HG03378 (cell line): ENCODE measurements around the gene RAI2.

Experiments
- ATAC-seq: cut with Tn5 transposase; IDR thresholded peaks from one replicate; pipeline ENCODE4 v1.9.1; 2021; ENCODE audit warnings: mild to moderate bottlenecking, moderate library complexity; ENCODE audit not compliant: unreplicated experiment

Gene RAI2

DNA sequence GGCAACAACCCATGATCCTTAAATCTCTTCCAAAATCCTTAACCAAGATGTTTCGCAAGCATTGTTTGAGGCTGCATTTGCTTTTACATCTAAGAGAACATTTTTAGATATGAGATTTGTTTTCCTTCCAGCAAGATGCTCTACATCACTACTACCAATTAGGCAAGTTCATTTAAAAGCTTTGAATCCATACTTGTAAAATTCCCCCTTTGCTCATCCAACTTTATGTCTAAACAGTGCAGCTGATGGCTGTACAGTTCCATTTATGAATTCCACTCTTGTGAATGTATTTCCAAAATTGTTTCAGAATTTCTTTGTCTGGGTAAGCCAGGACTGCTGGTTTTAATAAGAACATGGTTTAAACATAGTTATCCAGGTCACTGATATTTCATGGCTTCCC lies 31.5 kb downstream of the RAI2 start:
- ATAC-seq: no peak

DNA sequence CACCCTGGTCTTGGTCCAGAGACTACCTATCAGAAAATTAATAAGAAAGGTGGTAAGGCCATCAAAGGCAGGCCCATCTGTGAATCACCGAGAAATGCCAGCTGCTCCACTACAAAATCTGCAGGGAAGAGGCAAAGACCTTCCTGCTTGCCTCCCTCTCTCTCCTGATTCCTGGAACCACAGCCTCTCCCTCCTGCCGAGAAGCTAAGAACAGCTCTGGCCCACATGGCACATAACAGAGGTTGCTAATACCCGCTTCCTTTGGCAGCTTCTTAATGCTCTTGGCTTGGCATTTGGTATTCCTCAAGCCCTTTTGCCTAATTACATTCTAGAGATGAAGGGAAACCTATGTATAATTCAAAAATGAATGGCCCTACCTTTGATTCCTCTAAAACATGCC lies 32.9 kb downstream of the RAI2 start:
- ATAC-seq: no peak

GRCh38 chrX:17826609-17827496 lies 34.2 kb downstream of the RAI2 start:
- ATAC-seq: no peak

DNA sequence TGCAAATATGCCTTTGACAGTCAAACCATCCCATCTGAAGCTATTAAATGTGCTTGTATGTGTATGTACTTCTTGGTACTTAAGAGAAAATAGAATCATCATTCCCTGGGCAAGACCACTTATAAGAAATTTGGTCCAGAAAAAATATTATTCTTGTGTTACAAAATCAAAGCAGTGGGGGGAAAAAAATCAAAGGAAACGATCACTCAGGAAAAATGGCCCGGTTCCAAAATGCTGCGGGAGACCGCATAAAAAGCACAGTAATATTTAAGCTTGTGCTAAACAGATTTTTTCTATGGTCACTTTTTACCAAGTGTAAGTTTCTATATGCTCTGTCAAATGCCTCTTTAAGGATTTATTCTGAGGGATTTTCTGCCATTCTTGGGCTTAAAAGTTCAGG lies 36.1 kb downstream of the RAI2 start:
- ATAC-seq: no peak

DNA sequence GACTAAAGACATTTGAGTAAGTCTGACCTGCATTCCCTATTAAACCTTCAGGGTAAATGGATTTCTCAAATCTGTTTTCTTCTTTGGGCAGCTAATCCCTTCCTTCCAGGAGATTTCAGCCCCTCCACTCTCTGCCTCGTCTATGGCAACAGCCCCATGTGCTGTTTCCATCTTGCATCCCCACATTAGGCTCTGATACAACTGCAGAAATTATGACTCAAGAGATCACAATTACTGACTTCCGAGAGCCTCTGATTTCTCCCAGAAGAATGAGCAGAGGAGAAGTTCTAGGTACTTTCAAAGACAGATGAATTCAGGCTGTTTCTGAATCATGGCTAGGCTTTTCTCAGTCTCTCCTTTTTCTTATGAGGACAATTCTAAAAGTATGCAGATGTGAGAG lies 38.7 kb downstream of the RAI2 start:
- no peak for ATAC-seq

DNA sequence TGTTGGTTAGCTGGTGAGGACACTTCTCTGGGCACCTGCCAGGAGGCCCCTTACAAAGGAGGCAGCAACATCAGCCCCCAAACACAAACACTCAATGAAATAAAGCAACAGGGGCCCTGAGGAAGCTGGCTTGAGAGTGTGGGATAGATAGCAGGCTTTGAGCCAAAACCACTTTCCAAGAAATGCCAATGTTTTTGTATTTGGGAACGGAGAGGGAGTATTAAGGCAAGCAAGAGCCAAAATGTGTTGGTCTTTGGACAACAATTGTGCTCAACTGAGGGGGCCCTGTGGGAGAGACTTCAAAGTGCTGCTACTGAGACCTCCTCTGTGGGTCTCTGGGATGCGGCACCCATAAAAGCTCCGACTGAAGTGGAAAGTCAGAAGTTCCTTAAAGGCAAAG lies 41.0 kb downstream of the RAI2 start:
- ATAC-seq: no peak

DNA sequence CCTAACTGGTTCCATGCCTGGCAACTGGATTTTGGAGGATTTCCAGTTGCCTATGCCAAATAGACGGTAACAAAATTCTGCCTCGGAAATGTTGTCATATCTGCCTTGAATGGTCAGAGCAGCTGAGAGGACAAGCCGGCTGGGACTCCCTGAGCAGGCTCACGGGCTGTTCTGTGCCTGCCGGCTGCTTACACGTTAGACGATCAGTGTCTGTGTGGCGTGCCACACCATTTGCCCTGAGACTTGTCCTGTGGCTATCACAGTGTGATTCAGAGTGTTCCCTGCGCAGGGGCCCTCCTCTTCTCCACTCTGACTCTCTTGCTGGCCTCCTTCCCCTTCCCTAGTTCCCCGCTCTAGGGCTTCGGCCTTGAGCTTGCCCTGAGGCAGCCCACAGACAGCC lies 42.4 kb downstream of the RAI2 start:
- ATAC-seq: no peak

DNA sequence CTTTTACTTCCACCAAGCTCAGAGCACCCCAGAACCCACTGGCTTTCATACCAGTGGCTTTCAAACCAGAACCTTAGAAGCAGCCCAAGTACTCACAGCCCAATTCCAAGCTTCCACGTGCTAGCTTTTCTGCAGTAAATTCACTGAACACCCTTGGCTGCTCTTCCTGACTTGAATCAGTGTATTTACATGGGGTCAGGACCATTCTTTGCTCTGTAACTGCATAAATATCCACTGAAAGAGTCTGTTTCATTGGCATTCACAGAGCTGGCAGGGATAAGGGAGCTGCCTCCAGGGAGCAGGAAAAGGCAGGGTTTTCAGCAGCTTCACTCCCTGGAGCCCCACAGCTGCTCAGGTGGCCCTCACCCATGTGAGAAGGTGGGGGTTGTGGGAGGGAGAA lies 43.8 kb downstream of the RAI2 start:
- no peak for ATAC-seq

DNA sequence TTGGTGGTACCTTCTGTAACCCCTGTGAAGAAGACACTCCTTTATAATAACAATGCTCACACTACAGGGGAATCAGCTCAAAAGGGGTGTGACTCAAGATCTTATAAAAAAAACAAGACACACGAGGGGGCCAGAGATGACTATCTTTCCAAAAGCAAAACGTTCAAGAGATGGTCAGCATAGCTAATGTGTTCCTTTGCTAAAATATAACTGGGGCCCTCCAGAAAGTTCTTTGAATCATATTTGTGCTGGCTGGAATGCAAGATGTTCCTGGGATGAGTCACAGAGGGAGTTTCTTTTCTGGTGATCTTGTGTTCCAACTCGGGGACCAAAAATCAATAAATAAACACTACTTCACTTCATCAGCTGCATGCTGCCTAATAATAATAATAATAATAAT lies 46.5 kb downstream of the RAI2 start:
- ATAC-seq: no peak

DNA sequence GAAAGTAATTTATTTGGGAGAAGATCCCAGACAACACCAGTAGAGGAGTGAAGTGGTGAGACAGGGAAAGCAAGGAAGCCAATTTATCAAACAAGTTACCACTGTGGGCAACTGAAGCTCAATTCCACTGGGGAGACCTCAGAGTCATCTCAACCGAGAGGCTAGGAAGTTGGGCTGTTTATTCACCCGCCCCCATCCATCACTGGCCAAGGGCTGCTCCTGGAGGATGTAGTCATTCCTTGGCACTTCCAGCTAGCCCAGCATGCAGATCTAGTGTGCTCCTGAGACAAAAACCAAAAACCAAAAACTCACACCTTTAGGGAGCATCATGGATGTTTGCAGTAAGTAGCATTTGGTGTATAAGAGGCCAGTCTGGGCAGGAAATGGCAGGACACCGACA lies 47.0 kb downstream of the RAI2 start:
- ATAC-seq: no peak

DNA sequence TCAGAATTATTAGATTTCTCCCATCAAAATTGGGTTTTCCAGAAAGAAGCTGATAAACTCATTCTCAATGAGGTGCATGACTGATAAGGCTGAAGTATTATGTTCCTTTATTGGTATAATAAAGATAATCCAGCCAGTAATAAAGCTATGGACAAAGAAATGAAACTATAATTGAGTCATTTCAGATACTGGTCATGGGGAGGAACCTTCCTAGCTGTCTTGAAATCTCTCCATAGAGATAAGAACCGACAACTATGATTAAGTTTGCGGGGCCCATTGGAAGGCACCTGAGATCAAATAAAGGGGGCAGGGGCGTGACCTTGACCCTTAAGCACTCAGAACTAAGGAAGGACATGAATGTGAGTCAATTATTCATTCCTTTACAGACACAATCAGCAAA lies 47.8 kb downstream of the RAI2 start:
- no peak for ATAC-seq

GRCh38 chrX:17812763-17813162 lies 48.3 kb downstream of the RAI2 start:
- ATAC-seq: no peak

GRCh38 chrX:17809984-17810383 lies 51.1 kb downstream of the RAI2 start:
- no peak for ATAC-seq

DNA sequence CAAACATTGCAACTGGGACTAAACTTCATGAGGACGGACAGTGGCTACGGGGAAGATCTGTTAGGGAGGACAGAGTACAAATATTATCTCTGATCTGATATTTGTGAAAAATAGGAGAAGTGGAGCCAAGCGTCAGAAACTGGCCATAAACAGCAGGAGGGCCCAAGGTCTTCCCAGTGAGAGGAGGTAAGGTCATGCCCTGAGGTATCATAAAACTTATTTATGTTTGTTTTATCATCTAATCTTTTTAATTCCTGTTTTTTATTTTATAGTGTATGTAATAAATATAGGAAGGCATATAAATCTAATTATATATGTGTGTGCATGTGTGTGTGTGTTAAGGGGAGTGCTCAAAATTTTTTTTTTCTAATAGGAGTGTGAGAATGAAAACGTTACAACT lies 51.8 kb downstream of the RAI2 start:
- ATAC-seq: no peak

- no peak for ATAC-seq
Measured at GRCh38 chrX:17805120-17805519, 56.0 kb downstream of the RAI2 start.

DNA sequence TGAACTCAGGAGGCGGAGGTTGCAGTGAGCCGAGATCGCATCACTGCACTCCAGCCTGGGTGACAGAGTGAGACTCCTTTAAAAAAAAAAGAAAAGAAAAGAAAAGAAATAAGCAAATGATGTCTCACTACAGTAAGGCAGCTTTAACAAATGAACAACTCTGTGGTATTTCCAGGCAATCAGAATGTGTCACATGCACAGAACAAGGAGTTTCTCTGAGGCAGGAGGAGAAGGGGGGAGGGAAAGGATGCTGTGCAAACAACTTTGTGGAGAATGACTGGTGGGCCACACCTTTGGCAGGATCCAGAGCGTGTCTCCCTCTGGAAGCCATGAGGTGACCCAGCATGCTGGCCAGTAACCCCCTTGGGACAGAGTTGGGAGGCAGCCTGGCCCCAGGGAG lies 57.6 kb downstream of the RAI2 start:
- ATAC-seq: no peak

DNA sequence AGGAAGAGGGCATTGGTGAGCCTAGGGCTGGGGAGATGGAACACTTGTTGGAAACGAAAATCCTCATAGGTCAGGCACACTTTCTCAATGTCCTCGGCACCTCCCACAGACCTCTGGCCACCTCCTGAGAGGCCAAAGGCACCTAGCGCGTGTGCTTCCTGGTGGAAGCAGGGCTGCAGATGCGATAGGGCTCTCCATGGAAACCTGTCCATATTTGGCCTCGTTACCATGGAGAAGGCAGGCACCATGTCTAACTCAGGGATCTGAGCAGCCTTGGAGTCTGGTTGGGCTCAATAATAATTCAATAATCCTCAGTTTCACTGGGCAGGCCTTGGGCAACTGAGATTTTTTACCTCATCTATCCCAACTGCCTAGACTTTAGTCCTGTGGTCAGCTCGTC lies 58.3 kb downstream of the RAI2 start:
- no peak for ATAC-seq

DNA sequence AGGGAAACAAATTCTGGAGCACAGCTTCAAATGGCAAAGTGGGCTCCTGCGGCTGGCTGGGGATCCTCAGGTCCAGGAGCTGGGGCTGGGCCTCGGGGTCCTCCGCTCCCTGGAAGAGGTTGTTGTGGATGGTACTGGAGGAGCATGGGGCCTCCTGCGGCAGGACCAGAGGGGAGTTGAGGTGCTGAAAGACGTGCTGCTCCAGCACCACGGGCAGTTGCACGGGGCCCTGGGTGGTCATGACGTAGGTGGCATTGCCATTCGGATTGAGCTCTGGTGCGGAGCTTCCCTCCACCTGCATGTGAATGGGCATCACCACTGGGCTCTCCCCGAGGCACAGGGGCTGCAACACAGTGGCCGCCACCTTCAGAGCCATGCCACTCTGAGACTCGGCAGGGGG lies 59.7 kb downstream of the RAI2 start:
- ATAC-seq: no peak

GRCh38 chrX:17798921-17799320 lies 62.2 kb downstream of the RAI2 start:
- no peak for ATAC-seq

DNA sequence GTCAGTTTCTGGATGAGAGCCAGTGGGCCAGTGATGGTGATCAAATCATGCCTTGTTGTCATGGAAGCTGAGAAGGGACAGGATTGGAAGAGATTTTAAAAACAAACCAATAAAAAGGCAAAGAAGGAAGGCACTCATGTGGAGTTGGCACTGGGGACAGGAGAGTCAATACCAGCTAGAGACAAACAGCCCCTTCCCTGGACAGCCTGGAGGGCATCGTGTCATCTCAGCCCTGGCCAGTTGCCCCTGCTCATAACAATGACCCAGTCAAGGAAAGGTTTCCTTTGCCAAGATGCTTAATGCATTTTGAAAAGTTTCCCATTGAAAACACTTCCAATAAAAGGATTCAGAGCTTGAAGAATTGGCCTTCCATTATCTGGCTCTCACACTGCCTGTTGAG lies 68.3 kb downstream of the RAI2 start:
- no peak for ATAC-seq

DNA sequence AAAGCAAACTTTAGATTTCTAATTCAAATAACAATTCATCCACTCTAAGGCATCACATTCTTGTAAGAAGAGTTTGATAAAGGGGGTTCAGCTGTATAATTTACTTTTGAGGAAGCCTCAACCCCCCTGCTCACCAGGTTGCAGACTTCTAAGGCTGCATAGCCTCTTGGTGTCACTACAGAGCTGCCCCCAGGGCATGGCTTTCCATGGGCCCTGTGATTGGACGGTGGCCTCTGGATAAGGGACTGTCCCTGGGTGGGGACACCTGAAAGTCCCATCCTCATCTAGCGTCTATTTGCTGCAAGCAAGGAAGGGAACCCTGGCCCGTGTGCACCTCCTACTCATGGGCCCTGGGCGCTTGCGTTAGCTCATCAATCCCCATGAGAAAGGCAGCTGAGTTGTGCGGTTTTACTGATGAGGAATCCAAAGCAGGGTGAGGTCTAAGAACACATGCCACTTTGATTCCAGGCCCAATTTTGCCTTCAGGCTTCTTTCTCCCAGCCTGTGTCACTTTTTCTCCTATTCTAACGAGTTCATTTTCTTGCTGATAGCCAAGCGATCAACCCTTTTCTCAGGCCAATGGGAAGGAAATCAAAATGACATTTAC lies 72.0 kb downstream of the RAI2 start:
- no peak for ATAC-seq

- no peak for ATAC-seq
Measured at GRCh38 chrX:17788439-17788838, 72.7 kb downstream of the RAI2 start.

GRCh38 chrX:17787557-17787956 lies 73.5 kb downstream of the RAI2 start:
- no peak for ATAC-seq
